Neural cell (in vitro differentiated cells): Measurements from ENCODE around the gene PPCDC. TPM values are rescaled to one million over a fixed set of nuclear protein-coding genes. Genes with fewer than 3 reads are reported as not detected.

Experiments
- H2AFZ ChIP-seq: fragments of 200-600, 300-800 bp; sonication (generic), shearing (Covaris generic); 2 replicates; pipeline ENCODE4 v1.6.0; 2014; ENCODE audit warnings: low read depth, mild to moderate bottlenecking, antibody characterized with exemption, low read length, moderate library complexity
- H3F3A ChIP-seq: fragments of 200-600 bp; shearing (Covaris generic); 2 replicates; pipeline ENCODE4 v1.6.1; 2016; ENCODE audit warnings: mild to moderate bottlenecking, moderate library complexity, mixed read lengths, antibody characterized with exemption, low read length; ENCODE audit not compliant: insufficient read depth, poor library complexity, severe bottlenecking
- H3K27ac ChIP-seq: fragments of 200-600, 300-800 bp; sonication (generic), shearing (Covaris generic); 2 replicates; pipeline ENCODE4 v1.5.1; 2014; ENCODE audit warnings: mild to moderate bottlenecking, low read length, moderate library complexity
- H3K27me3 ChIP-seq: fragments of 300-800, 200-600 bp; sonication (generic), shearing (Covaris generic); 2 replicates; pipeline ENCODE4 v1.6.0; 2014; ENCODE audit warnings: mild to moderate bottlenecking, low read depth, low read length, moderate library complexity; ENCODE audit not compliant: insufficient read depth
- H3K36me3 ChIP-seq: fragments of 300-800, 200-600 bp; sonication (generic), shearing (Covaris generic); 2 replicates; pipeline ENCODE4 v1.5.1; 2014; ENCODE audit warnings: mild to moderate bottlenecking, antibody characterized with exemption, low read length, moderate library complexity; ENCODE audit not compliant: insufficient read depth
- H3K4me2 ChIP-seq: fragments of 300-800, 200-600 bp; sonication (generic), shearing (Covaris generic); 2 replicates; pipeline ENCODE4 v1.6.0; 2014; ENCODE audit warnings: mild to moderate bottlenecking, low read length
- H3K4me3 ChIP-seq: fragments of 300-800, 200-600 bp; sonication (generic), shearing (Covaris generic); 2 replicates; pipeline ENCODE4 v1.5.1; 2014; ENCODE audit warnings: mild to moderate bottlenecking, low read length, moderate library complexity
- H3K79me2 ChIP-seq: fragments of 200-600 bp; shearing (Covaris generic); replicated peaks from 2 replicates; pipeline ENCODE4 v1.6.0; 2014; ENCODE audit warnings: mild to moderate bottlenecking, low read length, moderate library complexity; ENCODE audit not compliant: insufficient read depth
- H3K9ac ChIP-seq: fragments of 300-800, 200-600 bp; sonication (generic), shearing (Covaris generic); 2 replicates; pipeline ENCODE4 v1.6.1; 2016; ENCODE audit warnings: mild to moderate bottlenecking, low read length, mixed read lengths
- H3K9me2 ChIP-seq: fragments of 200-600 bp; shearing (Covaris generic); 2 replicates; pipeline ENCODE4 v1.6.1; 2016; ENCODE audit warnings: mild to moderate bottlenecking, low read length, mixed read lengths; ENCODE audit not compliant: insufficient read depth
- H3K9me3 ChIP-seq: fragments of 200-600, 300-800 bp; sonication (generic), shearing (Covaris generic); 2 replicates; pipeline ENCODE4 v1.6.1; 2016; ENCODE audit warnings: mild to moderate bottlenecking, mixed run types, low read length, moderate library complexity, mixed read lengths
- H4K20me1 ChIP-seq: fragments of 200-600 bp; shearing (Covaris generic); 2 replicates; pipeline ENCODE4 v1.6.1; 2016; ENCODE audit warnings: mild to moderate bottlenecking, mixed run types; ENCODE audit not compliant: insufficient read depth
- EP300 ChIP-seq: fragments of 450-650 bp; conservative IDR thresholded peaks from 2 replicates; pipeline ENCODE4 v1.6.1; 2014; ENCODE audit warnings: antibody characterized with exemption, mild to moderate bottlenecking, moderate library complexity; ENCODE audit not compliant: poor library complexity, severe bottlenecking
- EZH2 ChIP-seq: fragments of 200-600, 300-800 bp; shearing (Covaris generic), sonication (generic); IDR thresholded peaks from 2 replicates; pipeline ENCODE4 v1.6.1; 2014; ENCODE audit warnings: antibody characterized with exemption, low read length, borderline replicate concordance, mild to moderate bottlenecking; ENCODE audit not compliant: insufficient read depth, poor library complexity, severe bottlenecking
- MXI1 ChIP-seq: fragments of 450-650 bp; conservative IDR thresholded peaks from 2 replicates; pipeline ENCODE4 v1.6.1; 2014; ENCODE audit warnings: antibody characterized with exemption, mild to moderate bottlenecking; ENCODE audit not compliant: poor library complexity, severe bottlenecking
- POLR2AphosphoS5 ChIP-seq: IDR thresholded peaks from 2 replicates; pipeline ENCODE4 v1.6.1; 2012
- RAD21 ChIP-seq: fragments of 450-650 bp; conservative IDR thresholded peaks from 2 replicates; pipeline ENCODE4 v1.6.1; 2014; ENCODE audit warnings: antibody characterized with exemption, mild to moderate bottlenecking, moderate library complexity
- SMC3 ChIP-seq: fragments of 450-650 bp; conservative IDR thresholded peaks from 2 replicates; pipeline ENCODE4 v1.6.1; 2014; ENCODE audit warnings: antibody characterized with exemption, mild to moderate bottlenecking, moderate library complexity; ENCODE audit not compliant: poor library complexity
- TAF1 ChIP-seq: IDR thresholded peaks from 2 replicates; pipeline ENCODE4 v1.6.1; 2012; ENCODE audit warnings: low read depth
- polyA plus RNA-seq: library from polyadenylated mRNA; depleted of rRNA; stranded (reverse); fragments of >200 nt; gene quantifications from 2 replicates; pipeline ENCODE4 v1.2.3, GENCODE V29; 2014
- TF ChIP-seq, protein P1 (sequence below): IDR thresholded peaks from 2 replicates; pipeline ENCODE4 v1.6.1; 2012; ENCODE audit warnings: borderline replicate concordance
- TF ChIP-seq, protein P2 (sequence below): fragments of 450-650 bp; IDR thresholded peaks from 2 replicates; pipeline ENCODE4 v1.5.1; 2014; ENCODE audit warnings: antibody characterized with exemption, mild to moderate bottlenecking, moderate library complexity; ENCODE audit not compliant: poor library complexity, severe bottlenecking

The PPCDC gene
- polyA plus RNA-seq, 1 donor from 2014 or later: 13.6 TPM

DNA sequence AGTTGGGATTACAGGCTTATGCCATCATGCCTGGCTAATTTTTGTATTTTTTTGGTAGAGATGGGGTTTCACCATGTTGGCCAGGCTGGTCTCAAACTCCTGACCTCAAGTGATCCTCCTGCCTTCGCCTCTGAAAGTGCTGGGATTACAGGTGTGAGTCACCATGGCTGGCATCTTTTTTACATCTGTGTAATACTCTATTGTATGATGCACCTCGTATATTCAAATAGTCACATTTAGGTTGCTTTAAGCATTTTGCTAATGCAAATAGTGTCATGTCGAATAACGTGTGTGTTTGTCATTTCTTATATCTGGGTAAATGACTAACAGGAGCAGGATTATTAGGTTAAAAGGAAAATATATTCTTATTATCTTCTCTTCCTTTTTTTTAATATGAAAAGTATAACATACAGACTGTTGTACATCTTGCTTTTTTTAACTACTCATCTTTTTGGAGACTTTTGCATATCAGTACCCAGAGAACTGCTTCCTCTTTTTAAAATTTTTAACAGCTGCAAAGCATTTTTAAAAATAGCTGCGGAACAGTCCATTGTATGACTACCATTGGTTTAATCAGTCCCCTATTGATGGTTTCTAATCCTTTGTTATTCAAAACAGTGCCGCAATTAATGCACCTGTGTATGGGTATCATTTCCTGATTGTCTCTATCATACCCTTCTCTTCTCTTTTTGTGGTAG, 14.6 kb upstream of the PPCDC start:
- no peak for TF ChIP-seq RAD21
- no peak for TF ChIP-seq SMC3
- no peak for TF ChIP-seq EZH2
- TF ChIP-seq POLR2AphosphoS5: no peak
- TF ChIP-seq, protein P1, sequence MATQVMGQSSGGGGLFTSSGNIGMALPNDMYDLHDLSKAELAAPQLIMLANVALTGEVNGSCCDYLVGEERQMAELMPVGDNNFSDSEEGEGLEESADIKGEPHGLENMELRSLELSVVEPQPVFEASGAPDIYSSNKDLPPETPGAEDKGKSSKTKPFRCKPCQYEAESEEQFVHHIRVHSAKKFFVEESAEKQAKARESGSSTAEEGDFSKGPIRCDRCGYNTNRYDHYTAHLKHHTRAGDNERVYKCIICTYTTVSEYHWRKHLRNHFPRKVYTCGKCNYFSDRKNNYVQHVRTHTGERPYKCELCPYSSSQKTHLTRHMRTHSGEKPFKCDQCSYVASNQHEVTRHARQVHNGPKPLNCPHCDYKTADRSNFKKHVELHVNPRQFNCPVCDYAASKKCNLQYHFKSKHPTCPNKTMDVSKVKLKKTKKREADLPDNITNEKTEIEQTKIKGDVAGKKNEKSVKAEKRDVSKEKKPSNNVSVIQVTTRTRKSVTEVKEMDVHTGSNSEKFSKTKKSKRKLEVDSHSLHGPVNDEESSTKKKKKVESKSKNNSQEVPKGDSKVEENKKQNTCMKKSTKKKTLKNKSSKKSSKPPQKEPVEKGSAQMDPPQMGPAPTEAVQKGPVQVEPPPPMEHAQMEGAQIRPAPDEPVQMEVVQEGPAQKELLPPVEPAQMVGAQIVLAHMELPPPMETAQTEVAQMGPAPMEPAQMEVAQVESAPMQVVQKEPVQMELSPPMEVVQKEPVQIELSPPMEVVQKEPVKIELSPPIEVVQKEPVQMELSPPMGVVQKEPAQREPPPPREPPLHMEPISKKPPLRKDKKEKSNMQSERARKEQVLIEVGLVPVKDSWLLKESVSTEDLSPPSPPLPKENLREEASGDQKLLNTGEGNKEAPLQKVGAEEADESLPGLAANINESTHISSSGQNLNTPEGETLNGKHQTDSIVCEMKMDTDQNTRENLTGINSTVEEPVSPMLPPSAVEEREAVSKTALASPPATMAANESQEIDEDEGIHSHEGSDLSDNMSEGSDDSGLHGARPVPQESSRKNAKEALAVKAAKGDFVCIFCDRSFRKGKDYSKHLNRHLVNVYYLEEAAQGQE: no peak
- no peak for TF ChIP-seq EP300
- TF ChIP-seq MXI1: no peak
- TF ChIP-seq, protein P2, sequence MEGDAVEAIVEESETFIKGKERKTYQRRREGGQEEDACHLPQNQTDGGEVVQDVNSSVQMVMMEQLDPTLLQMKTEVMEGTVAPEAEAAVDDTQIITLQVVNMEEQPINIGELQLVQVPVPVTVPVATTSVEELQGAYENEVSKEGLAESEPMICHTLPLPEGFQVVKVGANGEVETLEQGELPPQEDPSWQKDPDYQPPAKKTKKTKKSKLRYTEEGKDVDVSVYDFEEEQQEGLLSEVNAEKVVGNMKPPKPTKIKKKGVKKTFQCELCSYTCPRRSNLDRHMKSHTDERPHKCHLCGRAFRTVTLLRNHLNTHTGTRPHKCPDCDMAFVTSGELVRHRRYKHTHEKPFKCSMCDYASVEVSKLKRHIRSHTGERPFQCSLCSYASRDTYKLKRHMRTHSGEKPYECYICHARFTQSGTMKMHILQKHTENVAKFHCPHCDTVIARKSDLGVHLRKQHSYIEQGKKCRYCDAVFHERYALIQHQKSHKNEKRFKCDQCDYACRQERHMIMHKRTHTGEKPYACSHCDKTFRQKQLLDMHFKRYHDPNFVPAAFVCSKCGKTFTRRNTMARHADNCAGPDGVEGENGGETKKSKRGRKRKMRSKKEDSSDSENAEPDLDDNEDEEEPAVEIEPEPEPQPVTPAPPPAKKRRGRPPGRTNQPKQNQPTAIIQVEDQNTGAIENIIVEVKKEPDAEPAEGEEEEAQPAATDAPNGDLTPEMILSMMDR: no peak
- TF ChIP-seq TAF1: no peak
- no peaks in the 10 kb centered on the region for H3F3A ChIP-seq
- no peaks in the 10 kb centered on the region for H4K20me1 ChIP-seq
- H2AFZ ChIP-seq: no peak overlapping the region
- no peak overlapping the region for H3K4me3 ChIP-seq
- H3K79me2 ChIP-seq: no peaks in the 10 kb centered on the region
- no peaks in the 10 kb centered on the region for H3K36me3 ChIP-seq
- H3K4me2 ChIP-seq: no peak overlapping the region
- H3K9me3 ChIP-seq: no peaks in the 10 kb centered on the region
- no peaks in the 10 kb centered on the region for H3K9me2 ChIP-seq
- no peak overlapping the region for H3K27ac ChIP-seq
- no peaks in the 10 kb centered on the region for H3K27me3 ChIP-seq
- no peak overlapping the region for H3K9ac ChIP-seq

DNA sequence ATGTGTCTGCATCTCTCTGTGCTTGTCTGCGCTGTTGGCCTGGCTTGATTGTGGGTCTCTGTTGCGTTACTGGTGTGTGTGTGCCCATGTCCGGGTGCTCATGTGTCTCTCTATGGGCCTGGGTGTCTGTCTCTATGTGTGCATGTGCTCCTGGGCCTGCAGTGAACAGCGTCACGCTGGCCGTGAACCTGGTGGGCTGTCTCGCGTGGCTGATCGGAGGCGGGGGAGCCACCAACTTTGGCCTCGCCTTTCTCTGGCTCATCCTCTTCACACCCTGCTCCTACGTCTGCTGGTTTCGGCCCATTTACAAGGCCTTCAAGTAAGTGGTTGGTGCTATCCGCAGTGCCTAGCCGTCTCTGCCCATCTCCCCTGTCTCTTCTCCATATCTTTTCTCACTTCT, 7.0 kb upstream of the PPCDC start:
- TF ChIP-seq SMC3 (no peak), POLR2AphosphoS5 (no peak), TAF1 (no peak), MXI1 (no peak), EZH2 (no peak), EP300 (no peak), RAD21 (no peak)
- TF ChIP-seq, protein P1: no peak
- TF ChIP-seq, protein P2: no peak
- no peaks in the 10 kb centered on the region for H3K9me3 ChIP-seq

More for the DNA sequence above, 7.0 kb upstream of the PPCDC start:
- H3K79me2 ChIP-seq: no peaks in the 10 kb centered on the region
- no peaks in the 10 kb centered on the region for H3K27me3 ChIP-seq
- no peaks in the 10 kb centered on the region for H3K9me2 ChIP-seq
- H3K4me2 ChIP-seq: no peak overlapping the region
- H3K4me3 ChIP-seq: no peak overlapping the region
- H3F3A ChIP-seq: no peaks in the 10 kb centered on the region
- no peak overlapping the region for H3K27ac ChIP-seq
- H2AFZ ChIP-seq: no peak overlapping the region
- H4K20me1 ChIP-seq: no peaks in the 10 kb centered on the region
- H3K9ac ChIP-seq: no peak overlapping the region
- no peaks in the 10 kb centered on the region for H3K36me3 ChIP-seq
